Measurements from ENCODE around the gene SSU72. TPM values are rescaled to one million over a fixed set of nuclear protein-coding genes. Genes with fewer than 3 reads are reported as not detected.

The SSU72 gene
- total and polyA plus RNA-seq, 2 donors (not counting 1 experiment from before 2014, with no cell fraction given) = 65.1 to 127 TPM

DNA sequence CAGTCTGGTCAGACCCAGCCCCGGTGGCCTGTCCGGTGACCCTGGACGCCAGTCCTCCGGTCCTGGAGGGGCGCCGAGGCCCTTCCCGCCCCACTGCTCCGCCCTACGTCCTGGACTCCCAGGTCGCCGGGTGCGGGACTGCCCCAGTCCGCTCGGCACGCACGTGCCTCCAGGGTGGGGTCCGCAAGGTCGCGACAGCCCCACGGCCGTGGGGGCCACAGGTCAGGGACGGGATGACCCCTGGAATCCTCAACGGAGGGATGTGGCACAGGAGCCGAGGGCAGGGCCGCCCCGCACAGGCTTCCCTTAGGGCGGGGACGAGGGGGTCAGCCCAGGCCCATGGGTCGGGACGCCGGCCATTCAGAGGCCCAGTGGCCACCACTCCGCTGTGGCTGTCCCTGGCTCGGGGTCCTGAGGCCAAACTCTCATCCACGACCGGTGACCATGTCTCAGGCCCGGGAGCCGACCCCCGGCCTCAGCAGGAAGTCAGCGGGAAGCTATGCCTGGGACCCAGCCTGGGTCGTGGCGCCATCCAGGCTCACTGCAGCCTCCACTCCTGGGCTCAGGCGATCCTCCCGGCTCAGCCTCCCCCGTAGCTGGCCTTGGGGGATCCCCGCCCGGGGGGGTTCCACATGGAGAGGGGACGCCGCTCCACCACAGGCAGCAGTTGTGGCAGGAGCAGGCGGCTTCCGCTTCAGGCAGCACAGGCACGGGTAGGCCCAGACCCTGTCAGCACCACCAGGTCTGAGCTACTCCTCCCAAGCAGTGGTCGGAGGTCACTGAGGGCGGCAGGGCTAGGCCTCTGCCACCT, 33.6 kb downstream of the SSU72 start:
- Histone ChIP-seq H2AFZ (ENCODE audit: low read length) (no peak overlapping the region), H3K79me2 (ENCODE audit: control insufficient read depth, insufficient read depth, low read length) (peaks cover 26% of the 10 kb centered on the region), H3K4me1 (ENCODE audit: control insufficient read depth, extremely low read depth, insufficient read depth, low read length) (peaks cover 7% of the 10 kb centered on the region), H3K4me2 (ENCODE audit: extremely low read depth, insufficient read depth, low read length) (peak overlapping the region; percentile 68), H3K27me3 (ENCODE audit: control insufficient read depth, insufficient read depth, low read length) (no peaks in the 10 kb centered on the region), H3K9me3 (ENCODE audit: control insufficient read depth, insufficient read depth, low read depth, low read length) (no peaks in the 10 kb centered on the region), H3K4me3 (replicated peaks in 1 of 4; ENCODE audit: control extremely low read depth in 1 of 4, insufficient read depth in 1 of 4, low read depth in 3 of 4, low read length in 4 of 4) (peak overlapping the region in 3 of 4 experiments; percentile 26 to 66 (median 28)), H4K20me1 (ENCODE audit: control insufficient read depth, extremely low read depth, insufficient read depth, low read length) (peaks cover 3% of the 10 kb centered on the region), H3K9ac (ENCODE audit: insufficient read depth, low read length) (peak overlapping the region; percentile 44), H3K27ac (ENCODE audit: insufficient read depth, low read length) (peak overlapping the region; percentile 63), H3K36me3 (ENCODE audit: control insufficient read depth, insufficient read depth, low read length) (peaks cover 26% of the 10 kb centered on the region)
- TF ChIP-seq EZH2 (IDR thresholded peaks at IDR 0.05; ENCODE audit: low read length, missing control alignments) (no peak), CTCF (conservative IDR thresholded peaks at IDR 0.05 in 1 of 2, IDR thresholded peaks at IDR 0.05 in 1 of 2; ENCODE audit: low read depth in 1 of 2, low read length in 2 of 2) (no peak)
- no peak for DNase-seq (ENCODE audit: low read depth in 2 of 2)

DNA sequence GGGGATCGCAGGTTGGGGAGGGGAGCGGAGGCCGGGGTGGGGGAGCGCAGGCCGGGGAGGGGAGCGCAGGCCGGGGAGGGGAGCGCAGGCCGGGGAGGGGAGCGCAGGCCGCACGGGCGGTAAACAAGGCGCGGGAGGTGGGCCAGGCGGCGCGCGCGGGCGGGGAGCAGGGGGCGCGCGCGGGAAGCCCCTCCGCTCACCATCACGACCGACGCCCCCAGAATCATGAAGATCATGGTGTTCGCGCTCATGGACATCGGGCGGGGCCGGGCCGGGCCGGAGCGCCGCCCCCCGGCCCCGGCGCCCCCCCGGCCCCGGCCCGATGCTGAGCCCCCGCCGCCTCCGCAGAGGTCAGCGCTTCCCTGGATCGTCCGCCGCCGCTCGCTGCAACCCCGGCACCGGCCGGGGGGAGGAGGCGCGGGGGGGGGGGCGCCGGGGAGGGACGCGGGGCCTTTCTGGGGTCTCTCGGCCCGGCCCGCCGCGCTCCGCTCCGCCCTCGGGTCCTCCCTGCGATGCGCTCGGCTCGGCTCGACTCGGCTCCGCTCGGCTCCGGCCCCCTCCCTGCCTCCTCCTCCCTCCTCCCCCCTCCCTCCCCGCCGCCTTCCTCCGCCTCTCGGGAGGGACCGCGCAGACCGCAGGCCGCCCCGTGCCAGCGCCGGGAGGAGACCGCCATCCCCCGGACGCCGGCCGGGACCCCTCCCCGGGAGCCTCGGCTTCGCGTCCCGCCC, 34.4 kb downstream of the SSU72 start, which contains the start of gene TMEM240:
Gene TMEM240 (minus strand): TSS at position 535 of the 728 bp plus-strand sequence. CDS start 278 bp downstream, at position 257.
- peak within 1 kb of the TSS; percentile 56 to 66 (median 60) for H3K4me3 ChIP-seq (replicated peaks in 1 of 4; ENCODE audit: control extremely low read depth in 1 of 4, insufficient read depth in 1 of 4, low read depth in 3 of 4, low read length in 4 of 4)
- peak; percentile 73 to 79 for DNase-seq (ENCODE audit: low read depth in 2 of 2)
- H3K9me3 ChIP-seq (ENCODE audit: control insufficient read depth, insufficient read depth, low read depth, low read length) = no peaks in the 10 kb centered on the region
- peak within 1 kb of the TSS; percentile 63 for H3K27ac ChIP-seq (ENCODE audit: insufficient read depth, low read length)
- no peak for TF ChIP-seq CTCF (conservative IDR thresholded peaks at IDR 0.05 in 1 of 2, IDR thresholded peaks at IDR 0.05 in 1 of 2; ENCODE audit: low read depth in 1 of 2, low read length in 2 of 2)
- TF ChIP-seq EZH2 (IDR thresholded peaks at IDR 0.05; ENCODE audit: low read length, missing control alignments) = no peak
- peaks cover 3% of the 10 kb centered on the region for H4K20me1 ChIP-seq (ENCODE audit: control insufficient read depth, extremely low read depth, insufficient read depth, low read length)
- peaks cover 27% of the 10 kb centered on the region for H3K36me3 ChIP-seq (ENCODE audit: control insufficient read depth, insufficient read depth, low read length)
- H3K4me2 ChIP-seq (ENCODE audit: extremely low read depth, insufficient read depth, low read length) = peak within 1 kb of the TSS; percentile 69
- H3K79me2 ChIP-seq (ENCODE audit: control insufficient read depth, insufficient read depth, low read length) = peaks cover 26% of the 10 kb centered on the region
- no peaks in the 10 kb centered on the region for H3K27me3 ChIP-seq (ENCODE audit: control insufficient read depth, insufficient read depth, low read length)
- H2AFZ ChIP-seq (ENCODE audit: low read length) = no peak within 1 kb of the TSS
- peaks cover 6% of the 10 kb centered on the region for H3K4me1 ChIP-seq (ENCODE audit: control insufficient read depth, extremely low read depth, insufficient read depth, low read length)
- H3K9ac ChIP-seq (ENCODE audit: insufficient read depth, low read length) = peak within 1 kb of the TSS; percentile 52

Measured in fibroblast of lung (primary cell).